ENCODE measurements around the gene CAP1.
A peak's percentile ranks its signal among the peaks of the same experiment; 100 is the strongest.

CAP1 gene

DNA sequence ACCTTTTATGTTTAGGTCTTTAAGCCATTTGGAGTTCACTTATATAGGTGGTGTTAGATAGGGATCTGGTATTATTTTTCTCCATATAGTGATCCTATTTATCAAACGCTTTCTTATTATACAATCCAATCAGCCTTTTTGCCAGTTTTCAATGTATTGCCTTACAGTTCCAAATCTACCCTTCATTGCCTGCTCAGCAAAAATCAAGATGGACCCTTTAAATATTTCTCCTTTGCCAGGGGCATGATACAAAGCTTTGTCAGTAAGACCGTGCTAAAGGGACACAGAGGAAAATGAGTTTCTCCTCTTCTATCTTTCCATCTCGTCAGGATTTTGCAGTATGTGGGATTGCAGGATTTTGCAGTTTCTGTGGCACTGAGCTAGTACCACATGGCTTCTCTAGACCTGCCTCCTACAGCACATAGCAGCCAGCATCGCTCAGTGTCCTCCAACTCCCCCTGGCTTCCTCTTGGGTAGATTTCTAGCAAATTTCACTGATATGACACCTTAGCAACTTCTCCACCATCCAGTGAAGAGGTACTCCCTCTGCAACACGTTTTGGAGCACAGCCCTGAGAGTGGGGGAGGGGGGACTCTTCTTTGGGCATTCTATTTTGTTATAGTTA lies 22.5 kb upstream of the CAP1 start:
- TF ChIP-seq, protein P1, sequence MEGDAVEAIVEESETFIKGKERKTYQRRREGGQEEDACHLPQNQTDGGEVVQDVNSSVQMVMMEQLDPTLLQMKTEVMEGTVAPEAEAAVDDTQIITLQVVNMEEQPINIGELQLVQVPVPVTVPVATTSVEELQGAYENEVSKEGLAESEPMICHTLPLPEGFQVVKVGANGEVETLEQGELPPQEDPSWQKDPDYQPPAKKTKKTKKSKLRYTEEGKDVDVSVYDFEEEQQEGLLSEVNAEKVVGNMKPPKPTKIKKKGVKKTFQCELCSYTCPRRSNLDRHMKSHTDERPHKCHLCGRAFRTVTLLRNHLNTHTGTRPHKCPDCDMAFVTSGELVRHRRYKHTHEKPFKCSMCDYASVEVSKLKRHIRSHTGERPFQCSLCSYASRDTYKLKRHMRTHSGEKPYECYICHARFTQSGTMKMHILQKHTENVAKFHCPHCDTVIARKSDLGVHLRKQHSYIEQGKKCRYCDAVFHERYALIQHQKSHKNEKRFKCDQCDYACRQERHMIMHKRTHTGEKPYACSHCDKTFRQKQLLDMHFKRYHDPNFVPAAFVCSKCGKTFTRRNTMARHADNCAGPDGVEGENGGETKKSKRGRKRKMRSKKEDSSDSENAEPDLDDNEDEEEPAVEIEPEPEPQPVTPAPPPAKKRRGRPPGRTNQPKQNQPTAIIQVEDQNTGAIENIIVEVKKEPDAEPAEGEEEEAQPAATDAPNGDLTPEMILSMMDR (IDR thresholded peaks at IDR 0.05; ENCODE audit: low read depth, low read length, missing control alignments): peak; percentile 5
- no peak for DNase-seq (ENCODE audit: extremely low read depth, low read depth)
- no peak overlapping the region for H3K4me3 ChIP-seq (replicated peaks; ENCODE audit: low read depth, low read length)

DNA sequence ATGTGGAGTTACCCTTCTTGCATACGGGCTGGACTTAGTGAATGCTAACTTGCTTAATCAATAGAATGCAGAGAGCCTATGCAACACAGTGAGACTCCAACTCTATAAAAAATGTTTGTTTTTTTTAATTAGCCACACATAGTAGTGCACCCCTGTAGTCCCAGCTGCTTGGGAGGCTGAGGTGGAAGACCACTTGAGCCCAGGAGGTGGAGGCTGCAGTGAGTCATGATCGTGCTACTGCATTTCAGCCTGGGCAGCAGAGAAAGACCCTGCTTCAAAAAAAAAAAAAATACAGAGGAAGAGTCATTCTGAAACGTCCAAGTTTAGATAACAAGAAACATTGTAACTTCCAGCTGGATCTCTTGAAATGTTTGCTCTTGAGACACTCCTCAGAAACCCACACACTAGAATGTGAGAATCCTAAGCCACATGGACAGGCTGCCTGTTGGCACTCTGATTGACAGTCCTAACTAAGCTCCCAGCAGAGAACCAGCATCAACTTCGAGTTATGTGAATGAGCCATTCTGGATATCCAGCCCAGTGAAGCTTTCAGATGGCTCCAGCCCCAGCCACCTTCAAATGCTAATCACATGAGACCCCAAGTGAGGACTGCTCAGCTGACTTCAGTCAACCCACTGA lies 20.0 kb upstream of the CAP1 start:
- TF ChIP-seq, protein P1 (IDR thresholded peaks at IDR 0.05; ENCODE audit: low read depth, low read length, missing control alignments): no peak
- DNase-seq (ENCODE audit: extremely low read depth, low read depth): no peak
- H3K4me3 ChIP-seq (replicated peaks; ENCODE audit: low read depth, low read length): no peak overlapping the region

DNA sequence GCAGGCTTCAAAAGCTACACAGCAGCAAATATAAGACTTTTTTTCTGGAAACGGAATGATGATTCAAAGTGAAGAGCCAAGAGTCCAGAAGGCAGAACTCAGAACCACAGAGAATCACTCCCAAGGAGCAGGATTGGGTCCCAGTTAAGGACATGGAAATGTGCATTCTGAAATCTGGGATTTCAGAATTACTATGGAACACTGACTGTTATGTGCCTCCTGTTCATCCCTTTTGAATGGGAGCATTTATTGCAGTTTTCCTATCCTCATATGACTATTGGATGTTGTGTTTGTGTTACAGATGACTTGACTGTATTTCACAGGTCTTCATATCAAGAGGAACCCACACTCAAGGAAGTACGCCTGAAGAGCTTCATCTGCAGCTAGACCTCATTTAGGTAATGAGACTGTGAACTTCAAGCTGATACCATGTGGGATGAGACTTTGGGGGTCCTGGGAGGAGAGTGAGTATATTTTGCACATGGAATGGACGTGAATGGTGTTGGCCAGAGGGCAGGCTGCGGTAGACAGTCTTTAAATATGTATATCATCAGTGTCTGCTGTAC lies 17.1 kb upstream of the CAP1 start:
- no peak for DNase-seq (ENCODE audit: extremely low read depth, low read depth)
- no peak overlapping the region for H3K4me3 ChIP-seq (replicated peaks; ENCODE audit: low read depth, low read length)
- TF ChIP-seq, protein P1 (IDR thresholded peaks at IDR 0.05; ENCODE audit: low read depth, low read length, missing control alignments): no peak

DNA sequence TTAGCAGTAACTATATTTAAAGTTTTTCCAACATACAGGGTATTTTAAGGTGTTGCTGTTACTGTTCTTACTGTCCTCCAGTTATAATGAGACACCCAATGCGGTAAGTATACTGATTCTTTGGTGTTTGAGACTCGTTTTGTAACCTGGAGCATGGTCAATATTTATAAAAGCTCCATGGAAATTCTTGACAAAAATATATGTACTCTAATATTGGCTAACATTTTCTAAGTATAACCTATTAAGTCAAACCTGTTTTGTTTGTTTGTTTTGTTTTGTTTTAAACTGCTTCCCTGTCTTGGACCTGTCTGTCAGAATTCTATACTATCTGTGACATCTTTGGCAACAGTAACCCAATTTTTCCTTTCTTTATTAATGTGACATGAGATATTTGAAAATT lies 15.9 kb upstream of the CAP1 start:
- TF ChIP-seq, protein P1 (IDR thresholded peaks at IDR 0.05; ENCODE audit: low read depth, low read length, missing control alignments): no peak
- no peak for DNase-seq (ENCODE audit: extremely low read depth, low read depth)
- no peak overlapping the region for H3K4me3 ChIP-seq (replicated peaks; ENCODE audit: low read depth, low read length)

DNA sequence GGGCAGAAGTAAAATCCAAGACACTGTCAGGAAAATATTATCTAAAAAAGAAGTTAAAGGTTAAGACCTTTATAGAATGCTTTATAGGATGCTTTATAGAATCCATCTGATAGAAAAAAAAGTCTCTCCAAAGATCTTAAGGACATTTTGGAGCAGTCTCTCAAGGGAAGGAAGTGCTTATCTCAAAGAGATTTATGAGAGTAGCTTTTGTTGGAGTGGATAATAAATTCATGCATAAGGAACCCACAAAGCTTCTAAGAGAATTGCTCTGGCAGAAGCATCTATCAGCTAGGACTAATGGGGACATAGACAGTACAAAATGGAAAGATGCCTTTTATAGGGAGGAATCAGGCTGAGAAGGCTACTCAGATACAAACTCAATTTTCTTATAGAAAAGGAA lies 12.9 kb upstream of the CAP1 start:
- no peak overlapping the region for H3K4me3 ChIP-seq (replicated peaks; ENCODE audit: low read depth, low read length)
- DNase-seq (ENCODE audit: extremely low read depth, low read depth): no peak
- TF ChIP-seq, protein P1 (IDR thresholded peaks at IDR 0.05; ENCODE audit: low read depth, low read length, missing control alignments): no peak

DNA sequence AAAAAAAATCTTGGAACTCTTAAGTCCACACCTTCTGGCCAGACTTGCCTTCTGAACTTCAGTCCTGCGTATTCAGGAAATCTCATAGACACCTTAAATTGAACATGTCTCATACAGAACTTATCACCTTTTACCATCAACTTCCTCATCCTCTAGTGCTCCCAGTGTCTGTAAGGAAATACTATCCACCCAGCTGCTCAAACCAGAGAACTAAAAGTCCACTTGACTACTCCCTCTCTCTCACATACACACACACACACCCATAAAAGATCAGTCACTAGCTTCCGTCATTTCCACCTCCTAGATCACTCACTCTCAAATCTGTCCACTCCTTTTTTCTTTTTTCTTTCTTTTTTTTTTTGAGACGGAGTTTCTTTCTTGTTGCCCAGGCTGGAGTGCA lies 10.9 kb upstream of the CAP1 start:
- H3K4me3 ChIP-seq (replicated peaks; ENCODE audit: low read depth, low read length): no peak overlapping the region
- no peak for DNase-seq (ENCODE audit: extremely low read depth, low read depth)
- TF ChIP-seq, protein P1 (IDR thresholded peaks at IDR 0.05; ENCODE audit: low read depth, low read length, missing control alignments): no peak
